K562 (cell line): ENCODE measurements around the gene PPP1R15B. TPM values are rescaled to one million over a fixed set of nuclear protein-coding genes. Genes with fewer than 3 reads are reported as not detected.

Experiments
- ATF4 ChIP-seq: fragments of 450-650 bp; formaldehyde crosslinking; IDR thresholded peaks from 2 replicates; pipeline ENCODE4 v1.4.0; 2022; ENCODE audit warnings: mild to moderate bottlenecking, moderate library complexity
- BACH1 ChIP-seq: fragments of 200-800 bp; sonication (Bioruptor generic); IDR thresholded peaks from 2 replicates; pipeline ENCODE4 v1.6.1; 2016; ENCODE audit warnings: missing genetic modification characterization, missing compliant biosample characterization
- BCOR ChIP-seq: fragments of 450-650 bp; IDR thresholded peaks from 2 replicates; pipeline ENCODE4 v1.6.1; 2016
- BRD4 ChIP-seq: fragments of 200-600 bp; sonication (generic); IDR thresholded peaks from 2 replicates; pipeline ENCODE4 v1.6.1; 2017; ENCODE audit warnings: inconsistent platforms
- CBX2 ChIP-seq: fragments of 200-600 bp; sonication (generic); IDR thresholded peaks from one replicate; pipeline ENCODE4 v1.6.1; 2012; ENCODE audit warnings: mild to moderate bottlenecking, low read length, inconsistent platforms; ENCODE audit not compliant: insufficient read depth, poor library complexity, severe bottlenecking
- CEBPB ChIP-seq: fragments of 450-650 bp; IDR thresholded peaks from 2 replicates; pipeline ENCODE4 v1.6.1; 2016; ENCODE audit warnings: missing genetic modification characterization, missing compliant biosample characterization
- CEBPG ChIP-seq, 3 experiments: fragments of 200-800 bp in 1 of 3; sonication (Bioruptor generic) in 1 of 3; sonication (generic) in 1 of 3; formaldehyde crosslinking in 1 of 3; IDR thresholded peaks in 2 of 3; conservative IDR thresholded peaks in 1 of 3; 2 replicates each; pipeline versions ENCODE4 v1.6.1 to v1.8.0; 2016 to 2022; ENCODE audit warnings: missing compliant biosample characterization in 2 of 3, missing genetic modification characterization in 2 of 3, mild to moderate bottlenecking in 1 of 3, missing genetic modification reagents in 1 of 3
- CTBP1 ChIP-seq: fragments of 450-650 bp; IDR thresholded peaks from 2 replicates; pipeline ENCODE4 v1.6.1; 2016; ENCODE audit warnings: borderline replicate concordance
- DIDO1 ChIP-seq: fragments of 450-650 bp; IDR thresholded peaks from 2 replicates; pipeline ENCODE4 v1.6.1; 2016; ENCODE audit warnings: low read depth, missing biosample characterization, missing genetic modification characterization
- ELF4 ChIP-seq: fragments of 450-650 bp; formaldehyde crosslinking; IDR thresholded peaks from 2 replicates; pipeline ENCODE4 v1.4.0; 2022; ENCODE audit warnings: missing genetic modification characterization
- HBP1 ChIP-seq: fragments of 450-650 bp; formaldehyde crosslinking; IDR thresholded peaks from 2 replicates; pipeline ENCODE4 v1.4.0; 2022; ENCODE audit warnings: missing genetic modification characterization
- MAZ ChIP-seq, 2 experiments: fragments of 450-650 bp in 1 of 2; sonication (generic) in 1 of 2; formaldehyde crosslinking; IDR thresholded peaks in 1 of 2; conservative IDR thresholded peaks in 1 of 2; 2 replicates each; pipeline versions ENCODE4 v1.4.0 to v1.5.0; 2020; ENCODE audit warnings: mild to moderate bottlenecking in 1 of 2, missing genetic modification reagents in 1 of 2
- MIER1 ChIP-seq: fragments of 450-650 bp; IDR thresholded peaks from 2 replicates; pipeline ENCODE4 v1.6.1; 2016; ENCODE audit warnings: antibody characterized with exemption, mild to moderate bottlenecking, low read depth
- PATZ1 ChIP-seq: fragments of 250-450 bp; sonication (Bioruptor Pico); IDR thresholded peaks from 2 replicates; pipeline ENCODE4 v1.5.0; 2020; ENCODE audit warnings: mild to moderate bottlenecking, borderline replicate concordance
- PTTG1 ChIP-seq: fragments of 450-650 bp; IDR thresholded peaks from 2 replicates; pipeline ENCODE4 v1.6.1; 2016; ENCODE audit warnings: low read depth, mild to moderate bottlenecking, missing genetic modification characterization, missing compliant biosample characterization
- RFX5 ChIP-seq: IDR thresholded peaks from 2 replicates; pipeline ENCODE4 v1.6.1; 2011; ENCODE audit warnings: low read depth, mild to moderate bottlenecking, improper control_type of control experiment, low read length
- SMAD4 ChIP-seq: fragments of 250-450 bp; sonication (Bioruptor Pico); conservative IDR thresholded peaks from 2 replicates; pipeline ENCODE4 v1.8.0; 2021; ENCODE audit warnings: inconsistent platforms, mild to moderate bottlenecking, moderate library complexity
- TEAD2 ChIP-seq: fragments of 450-650 bp; IDR thresholded peaks from 2 replicates; pipeline ENCODE4 v1.6.1; 2016; ENCODE audit warnings: missing genetic modification characterization, control low read depth, missing compliant biosample characterization
- ZBTB26 ChIP-seq: fragments of 450-650 bp; formaldehyde crosslinking; IDR thresholded peaks from 2 replicates; pipeline ENCODE4 v1.4.0; 2022; ENCODE audit warnings: missing genetic modification characterization
- ZNF589 ChIP-seq: fragments of 200-800 bp; sonication (Bioruptor generic); IDR thresholded peaks from 2 replicates; pipeline ENCODE4 v1.6.1; 2016; ENCODE audit warnings: low read depth, missing genetic modification characterization, missing compliant biosample characterization
- polyA plus RNA-seq, 8 experiments: library from polyadenylated mRNA; depleted of rRNA in 4 of 8; stranded (reverse) in 5 of 8; unstranded in 3 of 8; fragments of >200 nt; fragmentation: Nextera tagmentation in 2 of 8; fragmentation: Illumina TruSeq in 1 of 8; extraction: Ambion mirVana in 2 of 8; extraction: Trizol in 1 of 8; gene quantifications; 2 replicates each; pipeline versions ENCODE4 v1.2.1 to v1.2.3, GENCODE V29; 2011 to 2014; ENCODE audit warnings: inconsistent platforms in 1 of 8, missing spikeins in 1 of 8
- total RNA-seq, 7 experiments: library from RNA; depleted of rRNA in 6 of 7; stranded (reverse); fragments of >200 nt in 6 of 7; fragmentation: Illumina TruSeq in 2 of 7; extraction: Trizol in 2 of 7; gene quantifications; 2 replicates each; pipeline versions ENCODE4 v1.2.1 to v1.2.3, GENCODE V29; 2011 to 2021; ENCODE audit warnings: low replicate concordance in 1 of 7

The PPP1R15B gene
- total and polyA plus RNA-seq, 9 of the 15 experiments (the other 6 are each of a cell fraction or from before 2014, with no cell fraction given), result 17.0 to 48.1 (median 30.8) TPM

GRCh38 chr1:204417074-204417997 lies 5.7 kb upstream of the PPP1R15B start (continued):
- peak; percentile 83 for TF ChIP-seq ELF4 (CRISPR knock-in tag)
- TF ChIP-seq HBP1 (CRISPR knock-in tag), result peak; percentile 73; the same call in 1 of the 2 replicates
- TF ChIP-seq CEBPG (CRISPR knock-in tag; IDR thresholded peaks at IDR 0.05), result peak; percentile 77
- TF ChIP-seq CEBPG (tag; conservative IDR thresholded peaks at IDR 0.05 in 1 of 2, IDR thresholded peaks at IDR 0.05 in 1 of 2), result peak; percentile 83 to 93
- TF ChIP-seq CTBP1, result peak; percentile 86; the same call in 1 of the 2 replicates
- peak; percentile 63; the same call in 1 of the 2 replicates for TF ChIP-seq ZBTB26 (CRISPR knock-in tag)
- TF ChIP-seq PTTG1 (tag), result no peak
- peak in 1 of 2 experiments; percentile 53; a peak in 2 of 4 replicates for TF ChIP-seq MAZ (CRISPR knock-in tag; conservative IDR thresholded peaks at IDR 0.05 in 1 of 2, IDR thresholded peaks at IDR 0.05 in 1 of 2)
- TF ChIP-seq BCOR, result peak; percentile 84
- TF ChIP-seq TEAD2 (tag), result 0 out of 2 replicates have a peak, but pooled peaks have one; percentile 37
- peak; percentile 90 for TF ChIP-seq CEBPB (tag)
- TF ChIP-seq PATZ1 (CRISPR knock-in tag), result peak; percentile 41; the same call in 1 of the 2 replicates
- TF ChIP-seq ATF4 (CRISPR knock-in tag), result no peak; the same call in 1 of the 2 replicates
- peak; percentile 39; the same call in 1 of the 2 replicates for TF ChIP-seq MIER1
- no peak for TF ChIP-seq RFX5
- TF ChIP-seq SMAD4 (CRISPR knock-in tag), result peak; percentile 85
- peak; percentile 64; the same call in 1 of the 2 replicates for TF ChIP-seq ZNF589 (CRISPR knock-in tag)
- peak; percentile 80 for TF ChIP-seq BACH1 (tag)
- peak; percentile 11; the same call in 1 of the 2 replicates for TF ChIP-seq DIDO1 (tag)
- TF ChIP-seq BRD4, result no peak
- no peak for TF ChIP-seq CBX2
